GM23338 (cell line): ENCODE data around the gene N4BP2L1. TPM values are rescaled to one million over a fixed set of nuclear protein-coding genes. Genes with fewer than 3 reads are reported as not detected.

Source experiments
- ATAC-seq: fragments of 200-7000 bp; cut with Tn5 transposase; 3 replicates; pipeline ENCODE4 v1.9.1; 2020
- DNase-seq: peaks from one replicate; pipeline ENCODE4 v3.0.0-alpha.2; 2015; ENCODE audit warnings: low spot score
- H2AFZ ChIP-seq: fragments of 200-600 bp; sonication (generic); 2 replicates; pipeline ENCODE4 v1.8.0; 2016; ENCODE audit warnings: antibody characterized with exemption, mild to moderate bottlenecking, moderate library complexity
- H3F3A ChIP-seq: fragments of 200-600 bp; sonication (generic); replicated peaks from 2 replicates; pipeline ENCODE4 v1.8.0; 2017; ENCODE audit warnings: antibody characterized with exemption, mixed run types, low read depth
- H3K27ac ChIP-seq: fragments of 200-600 bp; sonication (generic); 2 replicates; pipeline ENCODE4 v1.6.1; 2016; ENCODE audit warnings: low read depth
- H3K27me3 ChIP-seq: fragments of 200-600 bp; sonication (generic); 2 replicates; pipeline ENCODE4 v1.8.0; 2016; ENCODE audit warnings: mild to moderate bottlenecking, mixed run types, moderate library complexity; ENCODE audit not compliant: insufficient read depth
- H3K36me3 ChIP-seq: fragments of 200-600 bp; sonication (generic); 2 replicates; pipeline ENCODE4 v1.8.0; 2016; ENCODE audit warnings: mild to moderate bottlenecking; ENCODE audit not compliant: insufficient read depth
- H3K4me1 ChIP-seq: fragments of 200-600 bp; sonication (generic); 2 replicates; pipeline ENCODE4 v1.8.0; 2016; ENCODE audit warnings: mild to moderate bottlenecking, moderate library complexity; ENCODE audit not compliant: insufficient read depth
- H3K4me2 ChIP-seq: fragments of 200-600 bp; sonication (generic); 2 replicates; pipeline ENCODE4 v1.7.1; 2017; ENCODE audit warnings: mixed run types
- H3K4me3 ChIP-seq: fragments of 200-600 bp; sonication (generic); 2 replicates; pipeline ENCODE4 v1.6.1; 2016; ENCODE audit warnings: mixed run types
- H3K79me2 ChIP-seq: fragments of 200-600 bp; sonication (generic); replicated peaks from 2 replicates; pipeline ENCODE4 v1.8.0; 2017; ENCODE audit warnings: mild to moderate bottlenecking; ENCODE audit not compliant: insufficient read depth
- H3K9me2 ChIP-seq: fragments of 200-600 bp; sonication (generic); 2 replicates; pipeline ENCODE4 v1.8.0; 2017; ENCODE audit not compliant: insufficient read depth
- H4K20me1 ChIP-seq: fragments of 200-600 bp; sonication (generic); replicated peaks from 2 replicates; pipeline ENCODE4 v1.8.0; 2017; ENCODE audit warnings: mild to moderate bottlenecking; ENCODE audit not compliant: insufficient read depth
- H3K27ac Mint-ChIP-seq: 2 replicates; pipeline ENCODE4 v1.8.0; 2020; ENCODE audit warnings: inconsistent platforms, mild to moderate bottlenecking, moderate library complexity, mixed read lengths
- H3K27me3 Mint-ChIP-seq: 3 replicates; pipeline ENCODE4 v1.8.0; 2022; ENCODE audit warnings: low read depth, mild to moderate bottlenecking, moderate library complexity, mixed read lengths, inconsistent platforms; ENCODE audit not compliant: insufficient read depth, poor library complexity
- H3K36me3 Mint-ChIP-seq: 3 replicates; pipeline ENCODE4 v1.8.0; 2021; ENCODE audit warnings: low read depth, mild to moderate bottlenecking, inconsistent platforms, moderate library complexity, mixed read lengths
- H3K4me1 Mint-ChIP-seq: 3 replicates; pipeline ENCODE4 v1.8.0; 2020; ENCODE audit warnings: mild to moderate bottlenecking, inconsistent platforms, mixed read lengths
- H3K4me3 Mint-ChIP-seq: 3 replicates; pipeline ENCODE4 v1.8.0; 2021; ENCODE audit warnings: moderate library complexity, mild to moderate bottlenecking, inconsistent platforms, mixed read lengths
- H3K9me3 Mint-ChIP-seq: 3 replicates; pipeline ENCODE4 v1.8.0; 2020; ENCODE audit warnings: moderate library complexity, mild to moderate bottlenecking, inconsistent platforms, mixed read lengths
- EZH2 ChIP-seq: fragments of 200-600 bp; sonication (generic); IDR thresholded peaks from one replicate; pipeline ENCODE4 v1.8.0; 2017; ENCODE audit warnings: antibody characterized with exemption, mild to moderate bottlenecking, low read depth; ENCODE audit not compliant: unreplicated experiment
- JUNB ChIP-seq: IDR thresholded peaks from one replicate; pipeline ENCODE4 v1.6.1; 2016; ENCODE audit warnings: antibody characterized with exemption; ENCODE audit not compliant: unreplicated experiment
- NANOG ChIP-seq: IDR thresholded peaks from 2 replicates; pipeline ENCODE4 v1.6.1; 2016; ENCODE audit warnings: antibody characterized with exemption, borderline replicate concordance
- ZNF331 ChIP-seq: fragments of 250-450 bp; sonication (Bioruptor Pico); IDR thresholded peaks from 2 replicates; pipeline ENCODE4 v1.5.0; 2020; ENCODE audit warnings: low read depth, mild to moderate bottlenecking, moderate library complexity
- polyA plus RNA-seq: library from polyadenylated mRNA; unstranded; fragments of >200 nt; fragmentation: Nextera tagmentation; extraction: Ambion mirVana; gene quantifications from 2 replicates; pipeline ENCODE4 v1.2.1, GENCODE V29; 2016
- total RNA-seq: library from RNA; depleted of rRNA; stranded (reverse); fragments of >200 nt; shearing (Covaris generic); gene quantifications from 2 replicates; pipeline ENCODE4 v1.2.3, GENCODE V29; 2014
- TF ChIP-seq, protein P1 (sequence below): fragments of 250-450 bp; sonication (Bioruptor Pico); IDR thresholded peaks from 2 replicates; pipeline ENCODE4 v1.5.0; 2020; ENCODE audit warnings: mild to moderate bottlenecking, moderate library complexity
- TF ChIP-seq, protein P2 (sequence below): IDR thresholded peaks from 2 replicates; pipeline ENCODE4 v1.6.1; 2016; ENCODE audit warnings: antibody characterized with exemption

N4BP2L1 gene
- total and polyA plus RNA-seq, 2 experiments from 2014 or later, result 3.3 to 4.1 TPM

DNA sequence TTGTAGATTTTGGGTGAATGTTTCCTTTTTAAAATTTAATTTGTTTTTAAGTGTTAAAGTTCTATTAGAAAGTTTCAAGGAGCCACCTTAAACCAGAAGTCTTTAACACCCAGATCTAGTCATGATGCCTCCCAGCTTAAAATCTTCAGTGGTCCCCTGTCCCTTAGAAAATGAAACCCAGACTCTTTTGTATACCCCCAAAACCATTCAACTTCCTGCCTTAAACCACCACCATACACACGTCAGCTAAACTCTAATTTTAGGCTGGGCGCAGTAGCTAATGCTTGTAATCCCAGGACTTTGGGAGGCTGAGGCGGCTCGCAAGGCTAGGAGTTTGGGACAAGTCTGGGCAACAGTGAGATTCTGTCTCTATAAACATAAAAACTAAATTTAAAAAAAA is 37.9 kb downstream of the N4BP2L1 start:
- TF ChIP-seq JUNB, result no peak
- TF ChIP-seq, protein P1, sequence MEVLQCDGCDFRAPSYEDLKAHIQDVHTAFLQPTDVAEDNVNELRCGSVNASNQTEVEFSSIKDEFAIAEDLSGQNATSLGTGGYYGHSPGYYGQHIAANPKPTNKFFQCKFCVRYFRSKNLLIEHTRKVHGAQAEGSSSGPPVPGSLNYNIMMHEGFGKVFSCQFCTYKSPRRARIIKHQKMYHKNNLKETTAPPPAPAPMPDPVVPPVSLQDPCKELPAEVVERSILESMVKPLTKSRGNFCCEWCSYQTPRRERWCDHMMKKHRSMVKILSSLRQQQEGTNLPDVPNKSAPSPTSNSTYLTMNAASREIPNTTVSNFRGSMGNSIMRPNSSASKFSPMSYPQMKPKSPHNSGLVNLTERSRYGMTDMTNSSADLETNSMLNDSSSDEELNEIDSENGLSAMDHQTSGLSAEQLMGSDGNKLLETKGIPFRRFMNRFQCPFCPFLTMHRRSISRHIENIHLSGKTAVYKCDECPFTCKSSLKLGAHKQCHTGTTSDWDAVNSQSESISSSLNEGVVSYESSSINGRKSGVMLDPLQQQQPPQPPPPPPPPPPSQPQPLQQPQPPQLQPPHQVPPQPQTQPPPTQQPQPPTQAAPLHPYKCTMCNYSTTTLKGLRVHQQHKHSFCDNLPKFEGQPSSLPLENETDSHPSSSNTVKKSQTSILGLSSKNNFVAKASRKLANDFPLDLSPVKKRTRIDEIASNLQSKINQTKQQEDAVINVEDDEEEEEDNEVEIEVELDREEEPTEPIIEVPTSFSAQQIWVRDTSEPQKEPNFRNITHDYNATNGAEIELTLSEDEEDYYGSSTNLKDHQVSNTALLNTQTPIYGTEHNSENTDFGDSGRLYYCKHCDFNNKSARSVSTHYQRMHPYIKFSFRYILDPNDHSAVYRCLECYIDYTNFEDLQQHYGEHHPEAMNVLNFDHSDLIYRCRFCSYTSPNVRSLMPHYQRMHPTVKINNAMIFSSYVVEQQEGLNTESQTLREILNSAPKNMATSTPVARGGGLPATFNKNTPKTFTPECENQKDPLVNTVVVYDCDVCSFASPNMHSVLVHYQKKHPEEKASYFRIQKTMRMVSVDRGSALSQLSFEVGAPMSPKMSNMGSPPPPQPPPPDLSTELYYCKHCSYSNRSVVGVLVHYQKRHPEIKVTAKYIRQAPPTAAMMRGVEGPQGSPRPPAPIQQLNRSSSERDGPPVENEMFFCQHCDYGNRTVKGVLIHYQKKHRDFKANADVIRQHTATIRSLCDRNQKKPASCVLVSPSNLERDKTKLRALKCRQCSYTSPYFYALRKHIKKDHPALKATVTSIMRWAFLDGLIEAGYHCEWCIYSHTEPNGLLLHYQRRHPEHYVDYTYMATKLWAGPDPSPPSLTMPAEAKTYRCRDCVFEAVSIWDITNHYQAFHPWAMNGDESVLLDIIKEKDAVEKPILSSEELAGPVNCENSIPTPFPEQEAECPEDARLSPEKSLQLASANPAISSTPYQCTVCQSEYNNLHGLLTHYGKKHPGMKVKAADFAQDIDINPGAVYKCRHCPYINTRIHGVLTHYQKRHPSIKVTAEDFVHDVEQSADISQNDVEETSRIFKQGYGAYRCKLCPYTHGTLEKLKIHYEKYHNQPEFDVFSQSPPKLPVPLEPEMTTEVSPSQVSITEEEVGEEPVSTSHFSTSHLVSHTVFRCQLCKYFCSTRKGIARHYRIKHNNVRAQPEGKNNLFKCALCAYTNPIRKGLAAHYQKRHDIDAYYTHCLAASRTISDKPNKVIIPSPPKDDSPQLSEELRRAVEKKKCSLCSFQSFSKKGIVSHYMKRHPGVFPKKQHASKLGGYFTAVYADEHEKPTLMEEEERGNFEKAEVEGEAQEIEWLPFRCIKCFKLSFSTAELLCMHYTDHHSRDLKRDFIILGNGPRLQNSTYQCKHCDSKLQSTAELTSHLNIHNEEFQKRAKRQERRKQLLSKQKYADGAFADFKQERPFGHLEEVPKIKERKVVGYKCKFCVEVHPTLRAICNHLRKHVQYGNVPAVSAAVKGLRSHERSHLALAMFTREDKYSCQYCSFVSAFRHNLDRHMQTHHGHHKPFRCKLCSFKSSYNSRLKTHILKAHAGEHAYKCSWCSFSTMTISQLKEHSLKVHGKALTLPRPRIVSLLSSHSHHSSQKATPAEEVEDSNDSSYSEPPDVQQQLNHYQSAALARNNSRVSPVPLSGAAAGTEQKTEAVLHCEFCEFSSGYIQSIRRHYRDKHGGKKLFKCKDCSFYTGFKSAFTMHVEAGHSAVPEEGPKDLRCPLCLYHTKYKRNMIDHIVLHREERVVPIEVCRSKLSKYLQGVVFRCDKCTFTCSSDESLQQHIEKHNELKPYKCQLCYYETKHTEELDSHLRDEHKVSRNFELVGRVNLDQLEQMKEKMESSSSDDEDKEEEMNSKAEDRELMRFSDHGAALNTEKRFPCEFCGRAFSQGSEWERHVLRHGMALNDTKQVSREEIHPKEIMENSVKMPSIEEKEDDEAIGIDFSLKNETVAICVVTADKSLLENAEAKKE, result no peak
- TF ChIP-seq NANOG, result no peak
- no peak for TF ChIP-seq ZNF331 (CRISPR knock-in tag)
- no peak for TF ChIP-seq EZH2
- TF ChIP-seq, protein P2, sequence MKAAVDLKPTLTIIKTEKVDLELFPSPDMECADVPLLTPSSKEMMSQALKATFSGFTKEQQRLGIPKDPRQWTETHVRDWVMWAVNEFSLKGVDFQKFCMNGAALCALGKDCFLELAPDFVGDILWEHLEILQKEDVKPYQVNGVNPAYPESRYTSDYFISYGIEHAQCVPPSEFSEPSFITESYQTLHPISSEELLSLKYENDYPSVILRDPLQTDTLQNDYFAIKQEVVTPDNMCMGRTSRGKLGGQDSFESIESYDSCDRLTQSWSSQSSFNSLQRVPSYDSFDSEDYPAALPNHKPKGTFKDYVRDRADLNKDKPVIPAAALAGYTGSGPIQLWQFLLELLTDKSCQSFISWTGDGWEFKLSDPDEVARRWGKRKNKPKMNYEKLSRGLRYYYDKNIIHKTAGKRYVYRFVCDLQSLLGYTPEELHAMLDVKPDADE, result no peak
- no peak for DNase-seq
- peaks cover 6% of the 10 kb centered on the region; the same call in 2 of the 3 replicates for H3K36me3 Mint-ChIP-seq

More for the DNA sequence above, 37.9 kb downstream of the N4BP2L1 start:
- no peak for ATAC-seq
- H3K79me2 ChIP-seq, result no peaks in the 10 kb centered on the region
- no peaks in the 10 kb centered on the region for H3F3A ChIP-seq
- Mint-ChIP-seq H3K4me3 (no peak overlapping the region), H3K27me3 (no peaks in the 10 kb centered on the region), H3K4me1 (peaks cover 9% of the 10 kb centered on the region), H3K9me3 (no peaks in the 10 kb centered on the region), H3K27ac (peak overlapping the region; percentile 74; the same call in 1 of the 2 replicates)
- no peak overlapping the region for H3K4me2 ChIP-seq
- H3K36me3 ChIP-seq, result no peaks in the 10 kb centered on the region; the same call in 1 of the 2 replicates
- peaks cover 19% of the 10 kb centered on the region for H3K4me1 ChIP-seq
- no peak overlapping the region for H3K27ac ChIP-seq
- no peaks in the 10 kb centered on the region for H4K20me1 ChIP-seq
- H2AFZ ChIP-seq, result no peak overlapping the region
- H3K9me2 ChIP-seq, result no peaks in the 10 kb centered on the region
- H3K4me3 ChIP-seq, result no peak overlapping the region
- no peaks in the 10 kb centered on the region for H3K27me3 ChIP-seq
